Liver (tissue), 3 donors: ENCODE measurements around the gene CDH23.

Source experiments
- CTCF ChIP-seq: fragments of 150-350 bp; IDR thresholded peaks from 2 replicates; pipeline ENCODE4 v1.5.1; 2017; ENCODE audit warnings: improper control_type of control experiment, low read depth, low read length; ENCODE audit not compliant: missing input control
- EGR1 ChIP-seq, 2 donors: IDR thresholded peaks; 2 replicates each; pipeline ENCODE4 v1.6.1; 2016 to 2018; ENCODE audit warnings: antibody characterized with exemption in 2 of 2, low read depth in 2 of 2
- FOXA1 ChIP-seq: IDR thresholded peaks from 2 replicates; pipeline ENCODE4 v1.6.1; 2016; ENCODE audit warnings: antibody characterized with exemption
- GABPA ChIP-seq, 2 donors: IDR thresholded peaks in 1 of 2; conservative IDR thresholded peaks in 1 of 2; 2 replicates each; pipeline ENCODE4 v1.6.1; 2016; ENCODE audit warnings: antibody characterized with exemption in 2 of 2, mild to moderate bottlenecking in 1 of 2, moderate library complexity in 1 of 2
- HNF4G ChIP-seq: IDR thresholded peaks from 2 replicates; pipeline ENCODE4 v1.6.1; 2016; ENCODE audit warnings: antibody characterized with exemption
- JUND ChIP-seq, 2 donors: IDR thresholded peaks; 2 replicates each; pipeline ENCODE4 v1.6.1; 2016; ENCODE audit warnings: antibody characterized with exemption in 2 of 2
- MAX ChIP-seq: IDR thresholded peaks from 2 replicates; pipeline ENCODE4 v1.6.1; 2016; ENCODE audit warnings: antibody characterized with exemption
- RAD21 ChIP-seq, 2 donors: IDR thresholded peaks; 2 replicates each; pipeline ENCODE4 v1.6.1; 2016; ENCODE audit warnings: antibody characterized with exemption in 2 of 2, mild to moderate bottlenecking in 2 of 2
- REST ChIP-seq: IDR thresholded peaks from 2 replicates; pipeline ENCODE4 v1.6.1; 2016; ENCODE audit warnings: antibody characterized with exemption, mild to moderate bottlenecking
- RXRA ChIP-seq, 2 donors: IDR thresholded peaks; 2 replicates each; pipeline ENCODE4 v1.6.1; 2017 to 2018; ENCODE audit warnings: antibody characterized with exemption in 2 of 2, mild to moderate bottlenecking in 1 of 2
- TAF1 ChIP-seq: conservative IDR thresholded peaks from 2 replicates; pipeline ENCODE4 v1.6.1; 2016; ENCODE audit warnings: antibody characterized with exemption, mild to moderate bottlenecking
- YY1 ChIP-seq: IDR thresholded peaks from 2 replicates; pipeline ENCODE4 v1.6.1; 2016; ENCODE audit warnings: antibody characterized with exemption, mild to moderate bottlenecking
- ZBTB33 ChIP-seq: IDR thresholded peaks from 2 replicates; pipeline ENCODE4 v1.6.1; 2016; ENCODE audit warnings: antibody characterized with exemption
- TF ChIP-seq, protein P1 (sequence below): IDR thresholded peaks from 2 replicates; pipeline ENCODE4 v1.6.1; 2016; ENCODE audit warnings: antibody characterized with exemption
- donor health status: healthy.
- donor health status: healthy.

DNA sequence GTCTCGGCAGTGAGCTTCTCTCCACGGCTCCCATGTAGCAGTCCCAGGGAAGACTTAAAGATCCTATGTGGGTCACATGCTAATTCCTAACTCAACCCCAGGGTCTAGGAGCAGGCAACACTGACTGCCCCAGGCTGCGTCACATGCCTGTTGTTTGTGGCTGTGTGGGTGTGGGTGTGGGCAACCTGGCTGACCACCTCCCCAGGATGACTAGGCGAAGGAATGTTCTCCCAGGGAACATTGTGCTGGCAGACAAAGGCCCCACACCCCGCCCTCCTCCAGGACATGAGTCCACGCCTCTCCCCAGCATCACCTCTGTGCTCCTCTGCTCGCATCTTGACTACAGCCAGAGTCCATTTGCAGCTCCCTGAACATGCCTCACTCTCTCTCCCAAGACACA, 47.3 kb upstream of the CDH23 start:
- TF ChIP-seq GABPA (IDR thresholded peaks at IDR 0.05 in 1 of 2, conservative IDR thresholded peaks at IDR 0.05 in 1 of 2) (no peak), EGR1 (IDR thresholded peaks at IDR 0.05; ENCODE audit: low read depth in 2 of 2) (no peak), REST (no peak), CTCF (no peak), TAF1 (no peak), RXRA (IDR thresholded peaks at IDR 0.05) (no peak), RAD21 (IDR thresholded peaks at IDR 0.05) (no peak), HNF4G (no peak), MAX (no peak), FOXA1 (no peak), JUND (IDR thresholded peaks at IDR 0.05) (no peak), YY1 (no peak), ZBTB33 (no peak)
- TF ChIP-seq, protein P1, sequence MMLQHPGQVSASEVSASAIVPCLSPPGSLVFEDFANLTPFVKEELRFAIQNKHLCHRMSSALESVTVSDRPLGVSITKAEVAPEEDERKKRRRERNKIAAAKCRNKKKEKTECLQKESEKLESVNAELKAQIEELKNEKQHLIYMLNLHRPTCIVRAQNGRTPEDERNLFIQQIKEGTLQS: no peak
